ENCODE results near the gene FILIP1. TPM values are rescaled to one million over a fixed set of nuclear protein-coding genes. Genes with fewer than 3 reads are reported as not detected.

The FILIP1 gene
- total and polyA plus RNA-seq, 2 of the 8 experiments (the other 6 are each of a cell fraction or from before 2014, with no cell fraction given), result 2.4 to 5.7 TPM

GRCh38 chr6:75363304-75363703 is 130.3 kb downstream of the FILIP1 start:
- Histone ChIP-seq H3K23me2 (ENCODE audit: low read depth, low read length) (no peaks in the 10 kb centered on the region), H4K20me1 (replicated peaks in 1 of 2; ENCODE audit: control insufficient read depth in 1 of 2, insufficient read depth in 2 of 2, low read length in 2 of 2) (no peaks in the 10 kb centered on the region), H3K23ac (ENCODE audit: insufficient read length) (no peak overlapping the region), H3K27me3 (replicated peaks in 1 of 4; ENCODE audit: control insufficient read depth in 3 of 4, extremely low read depth in 1 of 4, insufficient read depth in 3 of 4, low read length in 3 of 4) (peaks cover 0 to under 1% (median 0%) of the 10 kb centered on the region in 4 experiments; a peak in 1 of 7 replicates), H2BK20ac (ENCODE audit: low read length) (no peak overlapping the region), H2AFZ (ENCODE audit: low read length) (no peak overlapping the region), H3K79me1 (ENCODE audit: low read depth, low read length) (no peaks in the 10 kb centered on the region), H3K4me2 (ENCODE audit: insufficient read depth in 1 of 2, low read depth in 2 of 2, low read length in 2 of 2) (no peak overlapping the region), H3K9me3 (ENCODE audit: insufficient read depth in 2 of 2, low read depth in 1 of 2, low read length in 1 of 2) (no peaks in the 10 kb centered on the region), H2AK5ac (ENCODE audit: low read depth, low read length) (no peak overlapping the region), H3K4ac (replicated peaks; ENCODE audit: insufficient read length, low read depth, low read length) (no peak overlapping the region), H3K56ac (replicated peaks; ENCODE audit: insufficient read length, low read depth, low read length) (no peak overlapping the region), H4K8ac (ENCODE audit: extremely low read depth, insufficient read depth, low read length) (no peak overlapping the region), H3K14ac (ENCODE audit: insufficient read length) (no peak overlapping the region), H3K4me3 (ENCODE audit: extremely low read depth in 1 of 4, insufficient read depth in 2 of 4, low read depth in 3 of 4, low read length in 4 of 4) (no peak overlapping the region), H3K9ac (replicated peaks in 1 of 4; ENCODE audit: extremely low read depth in 1 of 4, low read depth in 3 of 4, low read length in 3 of 4) (no peak overlapping the region), H3K79me2 (ENCODE audit: control insufficient read depth in 1 of 2, insufficient read depth in 2 of 2, low read length in 2 of 2) (no peaks in the 10 kb centered on the region), H2BK12ac (ENCODE audit: low read depth, low read length) (no peak overlapping the region), H4K5ac (ENCODE audit: insufficient read length, low read depth, low read length) (no peak overlapping the region), H3K4me1 (replicated peaks in 1 of 4; ENCODE audit: control insufficient read depth in 3 of 4, insufficient read depth in 4 of 4, low read length in 3 of 4) (peaks cover 0 to 4% (median 1%) of the 10 kb centered on the region in 4 experiments; a peak in 4 of 7 replicates), H2BK15ac (ENCODE audit: low read length) (no peak overlapping the region), H3K36me3 (ENCODE audit: control insufficient read depth in 2 of 4, insufficient read depth in 4 of 4, low read length in 3 of 4) (no peaks in the 10 kb centered on the region), H2BK5ac (ENCODE audit: low read depth, low read length) (no peak overlapping the region), H2BK120ac (replicated peaks; ENCODE audit: low read depth, low read length) (no peak overlapping the region), H4K91ac (replicated peaks; ENCODE audit: insufficient read length, low read length) (no peak overlapping the region), H3K18ac (ENCODE audit: extremely low read depth, low read length) (no peak overlapping the region), H3K27ac (ENCODE audit: low read depth, low read length) (no peak overlapping the region)
- POLR2A ChIA-PET (ENCODE audit: partially characterized antibody), result no interaction called here
- CTCF ChIA-PET (ENCODE audit: partially characterized antibody), result interaction anchor here (1.0 to 1.8 kb wide), 5 partner anchors 45 to 166 kb away, joined by 3 to 6 read pairs (median 3); no protein-coding TSS in a partner anchor
- TF ChIP-seq SUZ12 (IDR thresholded peaks at IDR 0.05; ENCODE audit: low read length), result no peak
- TF ChIP-seq KDM4A (IDR thresholded peaks at IDR 0.05; ENCODE audit: low read depth, low read length, severe bottlenecking), result no peak
- no peak for TF ChIP-seq HDAC6 (IDR thresholded peaks at IDR 0.05; ENCODE audit: low read depth, low read length)
- no peak for DNase-seq (ENCODE audit: low read depth in 1 of 2, low spot score in 2 of 2)
- FAIRE-seq, result no peak
- 90% methylated on average over 2 of the region's 2 CpGs; no CpG with 5 or more reads in 1 of the 2 experiments for WGBS, 2 experiments (ENCODE audit: extremely low coverage in 1 of 2, insufficient coverage in 1 of 2, insufficient read length in 1 of 2, insufficient replicate concordance in 2 of 2, low coverage in 1 of 2, low lambda C conversion rate in 2 of 2, missing lambda C conversion rate in 1 of 2)

All from H1 (cell line).